ENCODE data around the gene PLD6. TPM values are rescaled to one million over a fixed set of nuclear protein-coding genes. Genes with fewer than 3 reads are reported as not detected.

Gene PLD6
- polyA plus RNA-seq, 1 donor (not counting 4 experiments of a cell fraction or from before 2014, with no cell fraction given): 1.6 TPM

GRCh38 chr17:17224137-17224536 lies 18.0 kb upstream of the PLD6 start:
- no peaks in the 10 kb centered on the region for H3K4me1 ChIP-seq (ENCODE audit: control insufficient read depth, extremely low read depth, insufficient read depth, low read length)
- FAIRE-seq: no peak
- H3K27ac ChIP-seq (ENCODE audit: control insufficient read depth, insufficient read depth, low read length): no peak overlapping the region
- dilution Hi-C loops (cut with MboI; ENCODE audit: extremely low pct_ligation_motif_present, low sequenced_read_pairs): no loop called here
- DNase-seq (ENCODE audit: low read depth, low spot score): no peak
- H3K9ac ChIP-seq (ENCODE audit: control insufficient read depth, extremely low read depth, insufficient read depth, low read length): no peak overlapping the region
- TF ChIP-seq CTCF (optimal IDR thresholded peaks at IDR 0.05 in 1 of 3, IDR thresholded peaks at IDR 0.05 in 1 of 3, conservative IDR thresholded peaks at IDR 0.05 in 1 of 3; ENCODE audit: extremely low read depth in 1 of 3, insufficient read depth in 2 of 3, low read length in 3 of 3): no peak
- TF ChIP-seq EZH2 (IDR thresholded peaks at IDR 0.05; ENCODE audit: low read length): no peak
- H3K4me3 ChIP-seq (ENCODE audit: control insufficient read depth in 2 of 3, extremely low read depth in 1 of 3, insufficient read depth in 2 of 3, low read depth in 1 of 3, low read length in 3 of 3): no peak overlapping the region
- H3K36me3 ChIP-seq (ENCODE audit: control insufficient read depth in 2 of 2, extremely low read depth in 1 of 2, insufficient read depth in 2 of 2, low read length in 2 of 2): peaks cover 54 to 64% of the 10 kb centered on the region in 2 experiments
- H3K9me1 ChIP-seq (ENCODE audit: control insufficient read depth, extremely low read depth, insufficient read depth, low read length): no peaks in the 10 kb centered on the region
- no peak overlapping the region for H3K4me2 ChIP-seq (ENCODE audit: control insufficient read depth, extremely low read depth, insufficient read depth, low read depth, low read length)
- H3K9me3 ChIP-seq (ENCODE audit: control insufficient read depth, low read depth, low read length): no peaks in the 10 kb centered on the region
- H3K27me3 ChIP-seq (ENCODE audit: control insufficient read depth, extremely low read depth, insufficient read depth, low read length): no peaks in the 10 kb centered on the region
- peaks cover 2% of the 10 kb centered on the region for H4K20me1 ChIP-seq (ENCODE audit: control insufficient read depth, extremely low read depth, insufficient read depth, low read length)
- H2AFZ ChIP-seq (ENCODE audit: control insufficient read depth, low read length): no peak overlapping the region
- H3K79me2 ChIP-seq (ENCODE audit: control insufficient read depth, insufficient read depth, low read length): no peaks in the 10 kb centered on the region

- H3K27me3 ChIP-seq (ENCODE audit: control insufficient read depth, extremely low read depth, insufficient read depth, low read length): no peaks in the 10 kb centered on the region
- DNase-seq (ENCODE audit: low read depth, low spot score) (no peak), FAIRE-seq (no peak)
- no peak overlapping the region for H3K9ac ChIP-seq (ENCODE audit: control insufficient read depth, extremely low read depth, insufficient read depth, low read length)
- H3K27ac ChIP-seq (ENCODE audit: control insufficient read depth, insufficient read depth, low read length): no peak overlapping the region
- no peak overlapping the region for H3K4me2 ChIP-seq (ENCODE audit: control insufficient read depth, extremely low read depth, insufficient read depth, low read depth, low read length)
- dilution Hi-C loops (cut with MboI; ENCODE audit: extremely low pct_ligation_motif_present, low sequenced_read_pairs): no loop called here
- no peak overlapping the region for H3K4me3 ChIP-seq (ENCODE audit: control insufficient read depth in 2 of 3, extremely low read depth in 1 of 3, insufficient read depth in 2 of 3, low read depth in 1 of 3, low read length in 3 of 3)
- H2AFZ ChIP-seq (ENCODE audit: control insufficient read depth, low read length): no peak overlapping the region
- H3K36me3 ChIP-seq (ENCODE audit: control insufficient read depth in 2 of 2, extremely low read depth in 1 of 2, insufficient read depth in 2 of 2, low read length in 2 of 2): peaks cover 52 to 63% of the 10 kb centered on the region in 2 experiments
- H3K79me2 ChIP-seq (ENCODE audit: control insufficient read depth, insufficient read depth, low read length): no peaks in the 10 kb centered on the region
- H3K9me1 ChIP-seq (ENCODE audit: control insufficient read depth, extremely low read depth, insufficient read depth, low read length): no peaks in the 10 kb centered on the region
- no peaks in the 10 kb centered on the region for H3K4me1 ChIP-seq (ENCODE audit: control insufficient read depth, extremely low read depth, insufficient read depth, low read length)
- no peaks in the 10 kb centered on the region for H3K9me3 ChIP-seq (ENCODE audit: control insufficient read depth, low read depth, low read length)
- peaks cover 2% of the 10 kb centered on the region for H4K20me1 ChIP-seq (ENCODE audit: control insufficient read depth, extremely low read depth, insufficient read depth, low read length)
- TF ChIP-seq EZH2 (IDR thresholded peaks at IDR 0.05; ENCODE audit: low read length) (no peak), CTCF (optimal IDR thresholded peaks at IDR 0.05 in 1 of 3, IDR thresholded peaks at IDR 0.05 in 1 of 3, conservative IDR thresholded peaks at IDR 0.05 in 1 of 3; ENCODE audit: extremely low read depth in 1 of 3, insufficient read depth in 2 of 3, low read length in 3 of 3) (no peak)
These were observed 17.6 kb upstream of the PLD6 start for GRCh38 chr17:17223736-17224135.
